ENCODE results near the gene IL1F10. TPM values are rescaled to one million over a fixed set of nuclear protein-coding genes. Genes with fewer than 3 reads are reported as not detected.

The IL1F10 gene
- total RNA-seq, 2 experiments from 2014 or later: not detected

DNA sequence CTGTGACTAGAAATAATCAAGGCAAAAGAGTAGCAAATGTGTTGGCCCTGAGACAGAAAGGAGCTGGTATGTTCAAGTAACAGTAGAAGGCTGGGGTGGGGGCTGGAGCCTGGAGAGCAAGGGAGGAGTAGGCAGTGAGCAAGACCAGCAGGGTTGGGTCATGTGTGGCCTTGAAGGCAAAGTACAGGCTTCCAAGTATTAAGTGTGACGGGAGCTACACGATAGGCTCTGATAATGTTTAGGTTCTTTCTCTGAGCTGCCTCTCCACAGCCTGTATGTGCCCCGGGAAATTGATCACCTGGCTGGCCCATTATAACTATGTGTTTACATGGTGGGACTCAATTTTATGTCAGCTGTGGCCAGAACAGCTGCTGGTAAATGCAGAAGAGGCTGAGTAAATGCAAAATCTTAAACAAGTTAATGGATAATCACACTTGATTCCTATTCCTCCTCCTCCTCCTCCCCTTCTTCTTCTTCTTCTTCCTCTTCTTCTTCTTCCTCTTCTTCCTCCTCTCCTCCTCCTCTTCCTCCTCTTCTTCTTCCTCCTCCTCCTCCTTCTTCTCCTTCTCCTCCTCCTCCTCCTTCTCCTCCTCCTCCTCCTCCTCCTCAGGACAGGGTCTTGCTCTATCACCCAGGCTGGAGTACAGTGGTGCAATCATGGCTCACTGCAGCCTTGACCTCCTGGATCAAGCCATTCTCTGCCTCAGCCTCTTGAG lies 9.3 kb downstream of the IL1F10 start:
- CTCF ChIA-PET: interaction anchor here (0.8 to 1.4 kb wide), 6 partner anchors 11 to 294 kb away, joined by 3 to 6 read pairs (median 4); no protein-coding TSS in a partner anchor
- Mint-ChIP-seq H3K27ac (no peak overlapping the region), H3K27me3 (peaks cover 12% of the 10 kb centered on the region), H3K4me1 (peaks cover 9% of the 10 kb centered on the region), H3K36me3 (ENCODE audit: low read depth) (no peaks in the 10 kb centered on the region), H3K4me3 (no peak overlapping the region), H3K9me3 (no peaks in the 10 kb centered on the region)
- POLR2A ChIA-PET: no interaction called here
- no peak for DNase-seq

DNA sequence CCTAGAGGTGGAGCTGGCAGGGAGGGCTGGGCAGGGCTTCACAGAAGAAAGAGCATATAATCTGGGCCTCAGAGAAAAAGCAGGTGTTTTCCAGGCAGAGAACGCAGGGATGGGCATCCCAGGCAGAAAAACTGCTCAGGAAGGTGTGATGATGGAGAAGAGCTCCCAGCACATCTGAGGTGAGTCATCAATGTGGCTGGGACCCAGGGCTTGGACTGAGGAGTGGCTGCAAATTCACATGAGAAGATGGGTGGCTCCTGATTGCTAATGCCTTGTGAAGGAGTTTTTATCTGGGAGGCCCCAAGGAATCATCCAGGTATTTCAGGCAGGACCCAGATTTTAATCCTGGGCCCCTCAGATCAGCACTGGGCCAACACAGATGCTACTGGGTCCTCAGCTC lies 10.2 kb downstream of the IL1F10 start:
- ChIA-PET CTCF (interaction anchor here (1.1 to 5.1 kb wide), 3 partner anchors 12 to 97 kb away, joined by 3 to 30 read pairs (median 4); no protein-coding TSS in a partner anchor), POLR2A (no interaction called here)
- peaks cover 12% of the 10 kb centered on the region for H3K27me3 Mint-ChIP-seq

GRCh38 chr2:113078350-113078839 lies 10.6 kb downstream of the IL1F10 start:
- ChIA-PET POLR2A (no interaction called here), CTCF (interaction anchor here (2.4 to 5.1 kb wide), 2 partner anchors 20 to 58 kb away, joined by 10 to 30 read pairs; partner anchors contain the start of gene IL36RN)
- Mint-ChIP-seq H3K4me1 (peaks cover 9% of the 10 kb centered on the region), H3K27me3 (peaks cover 16% of the 10 kb centered on the region), H3K27ac (no peak overlapping the region), H3K9me3 (no peaks in the 10 kb centered on the region), H3K36me3 (ENCODE audit: low read depth) (no peaks in the 10 kb centered on the region), H3K4me3 (no peak overlapping the region)
- no peak for DNase-seq

More for the DNA sequence above, 10.2 kb downstream of the IL1F10 start:
- no peaks in the 10 kb centered on the region for H3K36me3 Mint-ChIP-seq (ENCODE audit: low read depth)
- H3K4me3 Mint-ChIP-seq: no peak overlapping the region
- no peaks in the 10 kb centered on the region for H3K9me3 Mint-ChIP-seq
- peaks cover 9% of the 10 kb centered on the region for H3K4me1 Mint-ChIP-seq
- no peak overlapping the region for H3K27ac Mint-ChIP-seq
- DNase-seq: no peak

DNA sequence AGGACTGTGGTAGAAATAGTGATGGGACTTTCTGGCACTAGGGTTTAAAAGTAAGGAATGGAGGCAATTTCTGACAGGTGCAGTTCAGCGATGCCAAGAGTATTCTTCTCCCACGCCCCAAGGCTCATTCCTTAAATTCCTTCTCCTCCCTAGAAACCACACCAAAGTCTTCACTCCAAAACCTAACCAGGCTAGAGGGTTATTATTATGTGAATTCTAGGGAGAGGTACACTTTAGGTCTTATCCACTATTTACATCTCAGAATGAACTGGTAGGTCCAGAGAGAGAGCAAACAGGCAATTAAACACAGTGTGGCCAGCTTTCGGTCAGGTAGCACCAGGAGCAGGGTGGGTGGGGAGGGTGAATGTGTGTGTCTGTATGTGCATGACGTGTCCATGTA lies 11.4 kb downstream of the IL1F10 start:
- Mint-ChIP-seq H3K4me3 (no peak overlapping the region), H3K4me1 (peaks cover 9% of the 10 kb centered on the region), H3K27ac (no peak overlapping the region), H3K27me3 (peaks cover 16% of the 10 kb centered on the region), H3K9me3 (no peaks in the 10 kb centered on the region), H3K36me3 (ENCODE audit: low read depth) (no peaks in the 10 kb centered on the region)
- ChIA-PET POLR2A (interaction anchor here (0.7 kb wide), 1 partner anchor 48 kb away, joined by 3 read pairs; no protein-coding TSS in a partner anchor), CTCF (interaction anchor here (0.7 to 5.1 kb wide), 11 partner anchors 10 to 311 kb away, joined by 4 to 30 read pairs (median 5); partner anchors contain the start of gene IL36RN)
- no peak for DNase-seq

DNA sequence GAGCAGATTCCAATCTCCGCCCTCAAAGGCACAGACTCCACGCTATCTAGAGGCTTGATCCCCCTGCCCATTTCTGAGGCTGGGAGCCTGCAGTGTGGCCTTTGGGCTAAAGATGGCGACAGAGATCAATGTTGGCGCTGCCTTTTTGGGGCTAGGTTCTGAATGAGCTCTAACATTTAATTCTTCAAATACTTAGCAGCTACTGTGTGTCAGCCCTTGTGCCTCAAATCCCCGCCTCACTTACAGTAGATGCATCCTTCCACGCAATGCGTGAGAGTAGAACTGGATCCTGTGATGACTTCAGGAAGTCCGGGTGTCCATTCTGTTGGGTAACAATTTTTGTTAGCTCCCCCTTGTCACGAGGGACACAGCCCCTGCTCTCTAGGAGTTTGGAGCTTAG lies 12.4 kb downstream of the IL1F10 start:
- Mint-ChIP-seq H3K9me3 (no peaks in the 10 kb centered on the region), H3K4me3 (no peak overlapping the region), H3K36me3 (ENCODE audit: low read depth) (no peaks in the 10 kb centered on the region), H3K27me3 (peaks cover 16% of the 10 kb centered on the region), H3K27ac (no peak overlapping the region), H3K4me1 (peaks cover 2% of the 10 kb centered on the region)
- CTCF ChIA-PET: interaction anchor here (0.6 to 5.1 kb wide), 40 partner anchors 10 to 310 kb away, joined by 3 to 30 read pairs (median 4); partner anchors contain the start of gene IL36RN
- peak; percentile 59 for DNase-seq
- POLR2A ChIA-PET: no interaction called here

GRCh38 chr2:113081488-113082210 lies 13.9 kb downstream of the IL1F10 start:
- Mint-ChIP-seq H3K4me1 (peaks cover 3% of the 10 kb centered on the region), H3K36me3 (ENCODE audit: low read depth) (no peaks in the 10 kb centered on the region), H3K27ac (no peak overlapping the region), H3K9me3 (no peaks in the 10 kb centered on the region), H3K4me3 (no peak overlapping the region), H3K27me3 (peaks cover 14% of the 10 kb centered on the region)
- DNase-seq: no peak
- POLR2A ChIA-PET: no interaction called here
- CTCF ChIA-PET: interaction anchor here (0.8 to 5.1 kb wide), 7 partner anchors 8 to 309 kb away, joined by 3 to 30 read pairs (median 5); no protein-coding TSS in a partner anchor

DNA sequence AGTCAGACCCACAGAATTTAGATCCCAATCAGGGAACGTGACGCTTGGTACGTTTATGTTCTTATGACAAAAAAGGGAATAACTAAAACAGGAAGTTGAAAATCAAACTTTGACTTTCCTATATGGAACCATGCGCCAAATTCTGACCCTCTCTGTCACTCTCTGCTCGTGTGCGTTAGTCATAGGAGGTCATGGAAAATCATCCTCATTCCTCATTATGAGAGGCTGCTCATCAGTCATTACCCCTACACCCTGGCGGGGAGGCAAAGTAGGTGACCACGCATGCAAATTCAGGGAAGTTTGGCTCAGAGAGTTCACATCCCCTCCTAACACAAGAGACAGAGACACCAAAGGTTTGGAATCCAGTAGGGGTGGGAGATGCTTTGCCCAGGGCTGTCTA lies 15.5 kb downstream of the IL1F10 start:
- peaks cover 10% of the 10 kb centered on the region for H3K27me3 Mint-ChIP-seq
- peaks cover 3% of the 10 kb centered on the region for H3K4me1 Mint-ChIP-seq
- CTCF ChIA-PET: interaction anchor here (0.8 to 2.1 kb wide), 3 partner anchors 9 to 307 kb away, joined by 3 to 6 read pairs (median 3); no protein-coding TSS in a partner anchor
- H3K27ac Mint-ChIP-seq: no peak overlapping the region
- POLR2A ChIA-PET: no interaction called here
- H3K9me3 Mint-ChIP-seq: no peaks in the 10 kb centered on the region
- H3K4me3 Mint-ChIP-seq: no peak overlapping the region
- H3K36me3 Mint-ChIP-seq (ENCODE audit: low read depth): no peaks in the 10 kb centered on the region
- no peak for DNase-seq

- no peak overlapping the region for H3K4me3 Mint-ChIP-seq
- CTCF ChIA-PET: interaction anchor here (0.6 to 2.1 kb wide), 13 partner anchors 8 to 534 kb away, joined by 3 to 6 read pairs (median 3); no protein-coding TSS in a partner anchor
- no peaks in the 10 kb centered on the region for H3K36me3 Mint-ChIP-seq (ENCODE audit: low read depth)
- H3K27ac Mint-ChIP-seq: no peak overlapping the region
- peaks cover 10% of the 10 kb centered on the region for H3K27me3 Mint-ChIP-seq
- H3K4me1 Mint-ChIP-seq: peaks cover 3% of the 10 kb centered on the region
- no peaks in the 10 kb centered on the region for H3K9me3 Mint-ChIP-seq
- POLR2A ChIA-PET: interaction anchor here (0.7 kb wide), 1 partner anchor 90 kb away, joined by 8 read pairs; no protein-coding TSS in a partner anchor
- DNase-seq: peak; percentile 27
Observed at GRCh38 chr2:113084249-113085000, 16.7 kb downstream of the IL1F10 start.

GRCh38 chr2:113085542-113085941 lies 17.8 kb downstream of the IL1F10 start:
- peaks cover 10% of the 10 kb centered on the region for H3K27me3 Mint-ChIP-seq
- H3K9me3 Mint-ChIP-seq: no peaks in the 10 kb centered on the region
- no peaks in the 10 kb centered on the region for H3K36me3 Mint-ChIP-seq (ENCODE audit: low read depth)
- DNase-seq: no peak
- no peak overlapping the region for H3K27ac Mint-ChIP-seq
- POLR2A ChIA-PET: no interaction called here
- H3K4me1 Mint-ChIP-seq: peaks cover 3% of the 10 kb centered on the region
- CTCF ChIA-PET: interaction anchor here (1.4 to 2.1 kb wide), 3 partner anchors 53 to 305 kb away, joined by 3 to 6 read pairs (median 4); no protein-coding TSS in a partner anchor
- no peak overlapping the region for H3K4me3 Mint-ChIP-seq

GRCh38 chr2:113088213-113088992 lies 20.6 kb downstream of the IL1F10 start:
- Mint-ChIP-seq H3K27ac (no peak overlapping the region), H3K27me3 (peaks cover under 1% of the 10 kb centered on the region), H3K4me3 (no peak overlapping the region), H3K4me1 (peaks cover 3% of the 10 kb centered on the region), H3K36me3 (ENCODE audit: low read depth) (no peaks in the 10 kb centered on the region), H3K9me3 (no peaks in the 10 kb centered on the region)
- POLR2A ChIA-PET: no interaction called here
- DNase-seq: no peak
- CTCF ChIA-PET: interaction anchor here (0.7 to 2.3 kb wide), 6 partner anchors 8 to 50 kb away, joined by 3 to 15 read pairs (median 4); no protein-coding TSS in a partner anchor

GRCh38 chr2:113089916-113090315 lies 22.1 kb downstream of the IL1F10 start:
- peaks cover 3% of the 10 kb centered on the region for H3K4me1 Mint-ChIP-seq
- H3K36me3 Mint-ChIP-seq (ENCODE audit: low read depth): no peaks in the 10 kb centered on the region
- H3K27me3 Mint-ChIP-seq: no peaks in the 10 kb centered on the region
- DNase-seq: peak; percentile 8
- H3K9me3 Mint-ChIP-seq: no peaks in the 10 kb centered on the region
- no peak overlapping the region for H3K4me3 Mint-ChIP-seq
- POLR2A ChIA-PET: no interaction called here
- CTCF ChIA-PET: interaction anchor here (1.0 to 2.3 kb wide), 7 partner anchors 10 to 300 kb away, joined by 3 to 15 read pairs (median 4); no protein-coding TSS in a partner anchor
- no peak overlapping the region for H3K27ac Mint-ChIP-seq
